Glutamatergic neuron (in vitro differentiated cells): ENCODE measurements around the gene PTPRM. TPM values are rescaled to one million over a fixed set of nuclear protein-coding genes. Genes with fewer than 3 reads are reported as not detected.

ENCODE experiments used
- DNase-seq: peaks from one replicate; pipeline ENCODE4 v3.0.0; 2022
- H3K27ac Mint-ChIP-seq: one replicate; pipeline ENCODE4 v1.8.0; 2020; ENCODE audit warnings: mild to moderate bottlenecking, mixed read lengths, inconsistent platforms; ENCODE audit not compliant: unreplicated experiment
- H3K27me3 Mint-ChIP-seq: one replicate; pipeline ENCODE4 v1.8.0; 2020; ENCODE audit warnings: mild to moderate bottlenecking, moderate library complexity, mixed read lengths, inconsistent platforms; ENCODE audit not compliant: unreplicated experiment
- H3K36me3 Mint-ChIP-seq: one replicate; pipeline ENCODE4 v1.8.0; 2020; ENCODE audit warnings: mild to moderate bottlenecking, mixed read lengths, inconsistent platforms; ENCODE audit not compliant: unreplicated experiment
- H3K4me1 Mint-ChIP-seq: one replicate; pipeline ENCODE4 v1.8.0; 2020; ENCODE audit warnings: mild to moderate bottlenecking, low read depth, mixed read lengths, inconsistent platforms; ENCODE audit not compliant: unreplicated experiment
- H3K4me3 Mint-ChIP-seq: one replicate; pipeline ENCODE4 v1.8.0; 2020; ENCODE audit warnings: mild to moderate bottlenecking, mixed read lengths, inconsistent platforms; ENCODE audit not compliant: unreplicated experiment
- H3K9me3 Mint-ChIP-seq: one replicate; pipeline ENCODE4 v1.8.0; 2020; ENCODE audit warnings: mild to moderate bottlenecking, moderate library complexity, mixed read lengths, inconsistent platforms; ENCODE audit not compliant: unreplicated experiment
- total RNA-seq: library from RNA; stranded (reverse); fragmentation: NEBNext Ultra II Directional; extraction: Animal tissue kit (Norgen Biotek cat#: 25700); gene quantifications from one replicate; pipeline ENCODE4 v1.2.1, GENCODE V29; 2021; ENCODE audit not compliant: unreplicated experiment
- TF ChIP-seq, protein P1 (sequence below): fragments of 200-600 bp; sonication (generic); IDR thresholded peaks from one replicate; pipeline ENCODE4 v1.5.0; 2021; ENCODE audit not compliant: partially characterized antibody, unreplicated experiment

The PTPRM gene
- total RNA-seq, 1 donor from 2014 or later = 23.9 TPM

DNA sequence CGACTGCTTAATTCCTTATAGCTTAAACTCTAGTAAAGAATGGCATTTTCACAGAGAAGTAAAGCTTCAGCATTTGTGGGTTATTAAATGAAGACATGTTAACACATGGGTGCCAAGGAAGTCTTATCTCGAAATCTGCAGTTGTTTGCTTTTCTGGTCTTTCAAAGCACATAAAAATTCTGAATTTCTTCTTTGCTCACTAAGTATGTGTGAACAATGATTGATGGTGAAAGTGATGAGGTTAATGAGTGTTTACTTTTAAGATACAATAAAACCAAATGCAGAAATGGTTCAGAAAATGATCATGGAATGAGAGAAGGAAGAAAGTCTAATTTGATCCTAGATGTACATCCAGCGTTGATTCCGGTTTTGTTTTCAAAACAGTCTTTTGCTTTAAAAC is 807.6 kb downstream of the PTPRM start:
- Mint-ChIP-seq H3K27ac (no peak overlapping the region), H3K27me3 (no peaks in the 10 kb centered on the region), H3K9me3 (peaks cover 2% of the 10 kb centered on the region), H3K4me1 (no peaks in the 10 kb centered on the region), H3K4me3 (no peak overlapping the region), H3K36me3 (no peaks in the 10 kb centered on the region)
- TF ChIP-seq, protein P1, sequence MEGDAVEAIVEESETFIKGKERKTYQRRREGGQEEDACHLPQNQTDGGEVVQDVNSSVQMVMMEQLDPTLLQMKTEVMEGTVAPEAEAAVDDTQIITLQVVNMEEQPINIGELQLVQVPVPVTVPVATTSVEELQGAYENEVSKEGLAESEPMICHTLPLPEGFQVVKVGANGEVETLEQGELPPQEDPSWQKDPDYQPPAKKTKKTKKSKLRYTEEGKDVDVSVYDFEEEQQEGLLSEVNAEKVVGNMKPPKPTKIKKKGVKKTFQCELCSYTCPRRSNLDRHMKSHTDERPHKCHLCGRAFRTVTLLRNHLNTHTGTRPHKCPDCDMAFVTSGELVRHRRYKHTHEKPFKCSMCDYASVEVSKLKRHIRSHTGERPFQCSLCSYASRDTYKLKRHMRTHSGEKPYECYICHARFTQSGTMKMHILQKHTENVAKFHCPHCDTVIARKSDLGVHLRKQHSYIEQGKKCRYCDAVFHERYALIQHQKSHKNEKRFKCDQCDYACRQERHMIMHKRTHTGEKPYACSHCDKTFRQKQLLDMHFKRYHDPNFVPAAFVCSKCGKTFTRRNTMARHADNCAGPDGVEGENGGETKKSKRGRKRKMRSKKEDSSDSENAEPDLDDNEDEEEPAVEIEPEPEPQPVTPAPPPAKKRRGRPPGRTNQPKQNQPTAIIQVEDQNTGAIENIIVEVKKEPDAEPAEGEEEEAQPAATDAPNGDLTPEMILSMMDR = no peak
- no peak for DNase-seq

DNA sequence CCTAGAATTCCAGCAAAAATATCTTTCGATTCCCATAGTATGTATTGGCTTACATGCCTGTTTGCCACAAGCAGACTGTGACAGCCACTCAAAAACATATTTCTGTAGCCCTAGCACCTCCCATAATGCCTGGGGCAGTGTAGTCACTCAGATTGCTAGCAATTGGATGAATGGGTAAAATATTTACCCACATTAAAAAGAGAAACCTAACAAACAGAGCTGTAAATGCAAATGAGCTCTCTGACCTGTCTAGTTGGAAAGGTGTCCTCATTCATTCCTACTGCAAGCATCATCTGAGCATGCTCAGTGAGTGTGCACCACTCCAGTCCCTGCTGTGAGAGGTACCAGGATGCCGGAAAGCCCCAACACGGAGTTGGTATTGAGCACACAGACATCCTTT is 808.1 kb downstream of the PTPRM start:
- Mint-ChIP-seq H3K36me3 (no peaks in the 10 kb centered on the region), H3K27me3 (no peaks in the 10 kb centered on the region), H3K27ac (no peak overlapping the region), H3K4me3 (no peak overlapping the region), H3K4me1 (no peaks in the 10 kb centered on the region), H3K9me3 (peaks cover 2% of the 10 kb centered on the region)
- TF ChIP-seq, protein P1 = no peak
- no peak for DNase-seq

DNA sequence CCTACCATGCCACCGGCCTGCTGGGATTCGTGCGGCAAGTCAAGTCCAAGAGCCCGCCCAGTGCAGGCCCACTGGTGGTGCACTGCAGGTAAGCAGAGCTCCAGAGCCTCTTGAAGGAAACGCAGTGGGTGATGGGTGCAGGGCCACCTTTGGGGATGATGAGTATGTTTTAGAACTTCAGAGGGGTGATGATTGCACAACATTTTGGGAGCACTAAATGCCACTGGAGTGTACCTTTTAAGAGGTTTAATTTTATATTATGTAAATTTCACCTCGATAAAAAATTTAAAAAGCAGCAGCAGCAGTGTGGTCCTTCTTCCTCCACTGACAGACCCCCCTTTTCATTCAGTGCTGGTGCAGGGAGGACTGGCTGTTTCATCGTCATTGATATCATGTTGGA is 809.0 kb downstream of the PTPRM start:
- TF ChIP-seq, protein P1 = no peak
- Mint-ChIP-seq H3K4me3 (no peak overlapping the region), H3K27ac (no peak overlapping the region), H3K36me3 (no peaks in the 10 kb centered on the region), H3K4me1 (no peaks in the 10 kb centered on the region), H3K9me3 (peaks cover 2% of the 10 kb centered on the region), H3K27me3 (no peaks in the 10 kb centered on the region)
- DNase-seq = no peak

DNA sequence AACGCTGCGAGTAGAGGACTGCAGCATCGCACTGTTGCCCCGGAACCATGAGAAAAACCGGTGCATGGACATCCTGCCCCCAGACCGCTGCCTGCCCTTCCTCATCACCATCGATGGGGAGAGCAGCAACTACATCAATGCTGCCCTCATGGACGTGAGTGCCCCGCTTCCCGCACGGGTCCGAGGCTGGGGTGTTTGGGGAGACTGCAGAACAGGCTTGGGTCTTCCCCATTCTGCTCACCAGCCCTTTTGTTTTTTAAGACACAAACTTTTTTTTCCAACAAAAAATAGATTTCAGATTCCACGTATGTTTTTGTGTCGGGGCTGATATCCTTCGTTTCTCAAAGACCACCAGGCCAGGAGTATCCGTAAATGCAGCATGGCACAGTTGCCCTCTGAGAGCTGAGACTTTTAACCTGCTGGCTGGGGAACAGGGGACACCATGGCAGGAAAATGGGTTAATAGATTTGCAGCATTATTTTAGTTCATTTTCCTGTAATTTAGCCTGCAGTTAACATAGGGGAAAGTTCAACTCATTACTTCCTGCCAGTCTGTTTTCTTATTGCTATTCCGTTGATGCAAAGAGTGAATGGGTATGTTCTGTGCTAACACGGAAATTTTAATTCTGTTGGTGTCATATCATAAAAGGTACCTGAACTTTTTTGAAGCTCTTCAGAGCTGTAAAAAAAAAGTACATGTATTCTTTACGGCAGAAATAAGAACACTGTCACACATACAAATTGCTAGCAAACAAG is 812.2 kb downstream of the PTPRM start:
- no peak for DNase-seq
- Mint-ChIP-seq H3K4me1 (no peaks in the 10 kb centered on the region), H3K9me3 (peaks cover 2% of the 10 kb centered on the region), H3K27me3 (no peaks in the 10 kb centered on the region), H3K4me3 (no peak overlapping the region), H3K36me3 (no peaks in the 10 kb centered on the region), H3K27ac (no peak overlapping the region)
- TF ChIP-seq, protein P1 = no peak

DNA sequence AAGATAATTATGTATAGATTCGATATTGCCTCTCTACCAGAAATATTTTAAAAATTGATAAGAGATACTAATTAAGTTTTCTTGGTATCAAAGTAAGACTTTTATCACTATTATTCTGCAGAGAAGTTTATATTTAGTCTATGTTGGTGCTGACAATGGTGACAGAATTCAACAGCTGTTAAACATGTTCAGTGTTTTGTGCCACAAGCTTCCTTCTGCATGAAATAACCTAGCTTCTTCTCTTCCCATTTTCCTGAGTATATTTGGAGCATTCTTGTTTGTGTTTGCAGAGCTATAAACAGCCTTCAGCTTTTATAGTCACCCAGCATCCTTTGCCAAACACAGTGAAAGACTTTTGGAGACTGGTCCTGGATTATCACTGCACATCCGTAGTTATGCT is 812.9 kb downstream of the PTPRM start:
- H3K4me3 Mint-ChIP-seq = no peak overlapping the region
- DNase-seq = no peak
- TF ChIP-seq, protein P1 = no peak
- H3K9me3 Mint-ChIP-seq = peaks cover 2% of the 10 kb centered on the region
- no peaks in the 10 kb centered on the region for H3K36me3 Mint-ChIP-seq
- no peaks in the 10 kb centered on the region for H3K27me3 Mint-ChIP-seq
- H3K4me1 Mint-ChIP-seq = no peaks in the 10 kb centered on the region
- no peak overlapping the region for H3K27ac Mint-ChIP-seq
